ENCODE results near the gene KANK2. TPM values are rescaled to one million over a fixed set of nuclear protein-coding genes. Genes with fewer than 3 reads are reported as not detected.

The KANK2 gene
- total and polyA plus RNA-seq, 2 of the 13 experiments (the other 11 are each of a cell fraction or from before 2014, with no cell fraction given): 5.7 to 12.9 TPM

- TF ChIP-seq STAT6 (CRISPR knock-in tag; IDR thresholded peaks at IDR 0.05; ENCODE audit: borderline replicate concordance): peak; percentile 77; the same call in 1 of the 2 replicates
- TF ChIP-seq SOX13 (IDR thresholded peaks at IDR 0.05): peak; percentile 8; the same call in 1 of the 2 replicates
- peak in 1 of 2 experiments; percentile 88; a peak in 2 of 4 replicates for TF ChIP-seq SOX13 (CRISPR knock-in tag; conservative IDR thresholded peaks at IDR 0.05 in 1 of 2, IDR thresholded peaks at IDR 0.05 in 1 of 2)
- TF ChIP-seq ZNF878 (CRISPR knock-in tag; IDR thresholded peaks at IDR 0.05): 0 out of 2 replicates have a peak, but pooled peaks have one; percentile 15
- TF ChIP-seq GPBP1L1 (CRISPR knock-in tag; IDR thresholded peaks at IDR 0.05): no peak
- 0 out of 2 replicates have a peak, but pooled peaks have one; percentile 89 for TF ChIP-seq CC2D1A (CRISPR knock-in tag; IDR thresholded peaks at IDR 0.05)
- peak; percentile 75; the same call in 1 of the 2 replicates for TF ChIP-seq ZIK1 (CRISPR knock-in tag; IDR thresholded peaks at IDR 0.05; ENCODE audit: borderline replicate concordance, low read depth)
- TF ChIP-seq RAD21 (CRISPR knock-in tag; IDR thresholded peaks at IDR 0.05): no peak; the same call in none of the 2 replicates
- peak; percentile 75 for TF ChIP-seq ZBTB33 (CRISPR knock-in tag; IDR thresholded peaks at IDR 0.05)
- TF ChIP-seq TOPORS (CRISPR knock-in tag; IDR thresholded peaks at IDR 0.05): no peak
- peak; percentile 71; the same call in 1 of the 2 replicates for TF ChIP-seq ZSCAN22 (CRISPR knock-in tag; IDR thresholded peaks at IDR 0.05)
- no peak for TF ChIP-seq ZBTB1 (CRISPR knock-in tag; IDR thresholded peaks at IDR 0.05; ENCODE audit: borderline replicate concordance)
- TF ChIP-seq KAT8 (CRISPR knock-in tag; IDR thresholded peaks at IDR 0.05): peak; percentile 87; the same call in 1 of the 2 replicates
- TF ChIP-seq ZFP1 (CRISPR knock-in tag; IDR thresholded peaks at IDR 0.05): peak; percentile 88
- peak; percentile 61 for TF ChIP-seq ZNF263 (CRISPR knock-in tag; IDR thresholded peaks at IDR 0.05)
- TF ChIP-seq YEATS2 (CRISPR knock-in tag; IDR thresholded peaks at IDR 0.05; ENCODE audit: borderline replicate concordance): peak; percentile 75; the same call in 1 of the 2 replicates
- peak; percentile 74 for TF ChIP-seq HNRNPH1 (optimal IDR thresholded peaks at IDR 0.05; ENCODE audit: low read depth, low read length)
- TF ChIP-seq ATF1 (CRISPR knock-in tag; IDR thresholded peaks at IDR 0.05): no peak
- TF ChIP-seq PBX3 (CRISPR knock-in tag; IDR thresholded peaks at IDR 0.05; ENCODE audit: borderline replicate concordance): no peak
- TF ChIP-seq ZNF674 (CRISPR knock-in tag; IDR thresholded peaks at IDR 0.05; ENCODE audit: low read depth): peak; percentile 73; the same call in 1 of the 2 replicates
- TF ChIP-seq NR3C1 (CRISPR knock-in tag; IDR thresholded peaks at IDR 0.05): no peak
Observed at GRCh38 chr19:11239377-11240000, 42.1 kb upstream of the KANK2 start, which contains the start of gene ANGPTL8 (continued).

All from HepG2 (cell line).